HepG2 (cell line): ENCODE measurements around the gene CELSR3. TPM values are rescaled to one million over a fixed set of nuclear protein-coding genes. Genes with fewer than 3 reads are reported as not detected.

Experiments
- BCL6 ChIP-seq: IDR thresholded peaks from 2 replicates; pipeline ENCODE4 v1.6.1; 2016; ENCODE audit warnings: missing genetic modification reagents, missing compliant biosample characterization
- ELF4 ChIP-seq: sonication (generic); formaldehyde crosslinking; IDR thresholded peaks from 2 replicates; pipeline ENCODE4 v1.5.0; 2020; ENCODE audit warnings: missing genetic modification reagents, mild to moderate bottlenecking, moderate library complexity, borderline replicate concordance
- HOXA3 ChIP-seq: sonication (generic); formaldehyde crosslinking; IDR thresholded peaks from 2 replicates; pipeline ENCODE4 v1.5.0; 2020; ENCODE audit warnings: missing genetic modification reagents
- KDM4B ChIP-seq: sonication (generic); formaldehyde crosslinking; IDR thresholded peaks from 2 replicates; pipeline ENCODE4 v1.4.0; 2020; ENCODE audit warnings: missing genetic modification reagents
- MBD4 ChIP-seq: IDR thresholded peaks from 2 replicates; pipeline ENCODE4 v1.6.1; 2012; ENCODE audit warnings: low read length, inconsistent platforms, borderline replicate concordance
- MBNL3 ChIP-seq: fragments of 250-450 bp; sonication (Bioruptor Pico); conservative IDR thresholded peaks from 2 replicates; pipeline ENCODE4 v1.8.0; 2022; ENCODE audit warnings: mild to moderate bottlenecking, inconsistent platforms
- NONO ChIP-seq, 2 experiments: fragments of 450-650 bp in 1 of 2; sonication (generic) in 1 of 2; formaldehyde crosslinking in 1 of 2; IDR thresholded peaks in 1 of 2; conservative IDR thresholded peaks in 1 of 2; 2 replicates each; pipeline versions ENCODE4 v1.6.1 to v1.8.0; 2017 to 2022; ENCODE audit warnings: mild to moderate bottlenecking in 1 of 2, missing genetic modification reagents in 1 of 2, moderate library complexity in 1 of 2
- PAF1 ChIP-seq: IDR thresholded peaks from 2 replicates; pipeline ENCODE4 v1.6.1; 2016; ENCODE audit warnings: missing genetic modification reagents, missing compliant biosample characterization
- RAD51 ChIP-seq: fragments of 450-650 bp; IDR thresholded peaks from 2 replicates; pipeline ENCODE4 v1.6.1; 2016; ENCODE audit warnings: borderline replicate concordance
- RFX3 ChIP-seq: IDR thresholded peaks from 2 replicates; pipeline ENCODE4 v1.6.1; 2016; ENCODE audit warnings: missing biosample characterization, missing genetic modification reagents
- SAFB2 ChIP-seq: sonication (generic); formaldehyde crosslinking; IDR thresholded peaks from 2 replicates; pipeline ENCODE4 v1.5.1; 2020; ENCODE audit warnings: missing genetic modification reagents, low read depth, mild to moderate bottlenecking, borderline replicate concordance
- TBP ChIP-seq: sonication (generic); formaldehyde crosslinking; IDR thresholded peaks from 2 replicates; pipeline ENCODE4 v1.5.0; 2020; ENCODE audit warnings: missing genetic modification reagents
- TSC22D2 ChIP-seq: sonication (generic); formaldehyde crosslinking; IDR thresholded peaks from 2 replicates; pipeline ENCODE4 v1.5.1; 2020; ENCODE audit warnings: missing genetic modification reagents, mild to moderate bottlenecking, borderline replicate concordance
- ZBTB42 ChIP-seq: sonication (generic); formaldehyde crosslinking; IDR thresholded peaks from 2 replicates; pipeline ENCODE4 v1.5.0; 2020; ENCODE audit warnings: mild to moderate bottlenecking, missing genetic modification reagents
- ZC3H4 ChIP-seq: sonication (generic); formaldehyde crosslinking; IDR thresholded peaks from 2 replicates; pipeline ENCODE4 v1.4.0; 2020; ENCODE audit warnings: missing genetic modification reagents, borderline replicate concordance
- ZKSCAN1 ChIP-seq: fragments of 150-350 bp; IDR thresholded peaks from 2 replicates; pipeline ENCODE4 v1.6.1; 2014; ENCODE audit warnings: low read length
- ZNF232 ChIP-seq: sonication (generic); formaldehyde crosslinking; IDR thresholded peaks from 2 replicates; pipeline ENCODE4 v1.4.0; 2020; ENCODE audit warnings: missing genetic modification reagents, borderline replicate concordance
- ZNF264 ChIP-seq: sonication (generic); formaldehyde crosslinking; IDR thresholded peaks from 2 replicates; pipeline ENCODE4 v1.4.0; 2020; ENCODE audit warnings: missing genetic modification reagents
- ZNF276 ChIP-seq: sonication (generic); formaldehyde crosslinking; IDR thresholded peaks from 2 replicates; pipeline ENCODE4 v1.4.0; 2020; ENCODE audit warnings: mild to moderate bottlenecking, low read depth, missing genetic modification reagents
- ZNF431 ChIP-seq: sonication (generic); formaldehyde crosslinking; IDR thresholded peaks from 2 replicates; pipeline ENCODE4 v1.9.0; 2022; ENCODE audit warnings: missing genetic modification reagents, low read depth, mild to moderate bottlenecking, borderline replicate concordance
- ZNF724P ChIP-seq: sonication (generic); formaldehyde crosslinking; IDR thresholded peaks from 2 replicates; pipeline ENCODE4 v1.8.0; 2022; ENCODE audit warnings: missing genetic modification reagents, borderline replicate concordance
- ZNF747 ChIP-seq: sonication (generic); formaldehyde crosslinking; IDR thresholded peaks from 2 replicates; pipeline ENCODE4 v1.8.1; 2023; ENCODE audit warnings: missing genetic modification reagents, mild to moderate bottlenecking, borderline replicate concordance
- ZSCAN29 ChIP-seq: sonication (generic); formaldehyde crosslinking; conservative IDR thresholded peaks from 2 replicates; pipeline ENCODE4 v1.4.0; 2020; ENCODE audit warnings: mild to moderate bottlenecking, missing genetic modification reagents
- polyA plus RNA-seq, 8 experiments: library from polyadenylated mRNA; depleted of rRNA in 3 of 8; stranded (reverse) in 7 of 8; unstranded in 1 of 8; fragments of >200 nt; fragmentation: Illumina TruSeq in 4 of 8; extraction: Trizol in 4 of 8; gene quantifications; 2 replicates each; pipeline versions ENCODE4 v1.2.1 to v1.2.3, GENCODE V29; 2011 to 2016; ENCODE audit warnings: low read depth in 4 of 8, missing spikeins in 1 of 8, mixed read lengths in 1 of 8; ENCODE audit not compliant: insufficient read depth in 1 of 8
- total RNA-seq, 5 experiments: library from RNA; depleted of rRNA; stranded (reverse); fragments of >200 nt; fragmentation: Illumina TruSeq; extraction: Trizol; gene quantifications; 2 replicates each; pipeline ENCODE4 v1.2.3, GENCODE V29; 2016; ENCODE audit warnings: low read depth in 1 of 5
- TF ChIP-seq, protein P1 (sequence below): sonication (generic); formaldehyde crosslinking; IDR thresholded peaks from 2 replicates; pipeline ENCODE4 v1.4.0; 2020; ENCODE audit warnings: missing genetic modification reagents, borderline replicate concordance
- TF ChIP-seq, protein P2 (sequence below): sonication (generic); formaldehyde crosslinking; IDR thresholded peaks from 2 replicates; pipeline ENCODE4 v1.4.0; 2020; ENCODE audit warnings: mild to moderate bottlenecking, missing genetic modification reagents

CELSR3 gene
- total and polyA plus RNA-seq, 2 of the 13 experiments (the other 11 are each of a cell fraction or from before 2014, with no cell fraction given) = 5.4 to 6.7 TPM

DNA sequence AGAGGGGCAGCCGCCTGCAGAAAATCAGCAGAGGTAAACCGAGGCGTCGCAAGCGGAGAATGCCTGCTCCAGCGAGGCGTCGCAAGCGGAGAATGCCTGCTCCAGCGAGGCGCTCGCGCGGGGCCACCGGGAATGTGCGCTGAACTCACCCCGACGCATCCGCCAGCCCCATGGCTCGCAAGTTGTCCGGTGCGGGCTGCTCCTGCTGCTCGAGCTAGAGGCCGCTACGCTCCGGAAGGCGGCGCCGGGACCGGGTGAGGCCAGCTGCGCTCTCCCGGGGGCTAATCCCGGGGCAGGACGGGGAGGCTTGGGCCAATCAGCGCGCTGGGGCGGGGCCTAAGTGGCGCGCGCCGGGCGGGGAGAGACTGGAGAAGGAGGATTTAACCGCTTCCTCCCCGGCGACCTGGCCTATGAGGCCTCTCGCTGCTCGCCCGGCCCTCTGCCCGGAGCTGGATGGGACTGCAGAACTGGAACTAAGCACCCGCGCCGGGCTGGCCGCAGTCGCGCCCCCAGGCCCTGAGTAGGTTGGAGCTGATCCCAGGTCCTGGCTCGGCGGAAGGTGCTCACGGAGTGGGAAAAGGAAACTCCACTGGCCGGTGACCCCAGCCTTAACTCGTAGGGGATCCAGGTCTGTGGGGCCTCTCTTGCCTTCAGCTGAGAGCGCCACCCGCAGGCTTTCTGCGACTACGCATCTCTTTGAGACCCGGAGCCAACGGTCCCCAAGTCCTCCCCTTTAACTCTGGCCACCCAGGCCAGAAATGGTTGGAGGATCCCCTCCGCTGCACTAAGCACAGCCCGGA lies 27.3 kb downstream of the CELSR3 start, which contains the start of gene SLC26A6 (continued):
- TF ChIP-seq RAD51 (no peak), ZKSCAN1 (no peak), ZC3H4 (CRISPR knock-in tag) (no peak), PAF1 (no peak), SAFB2 (peak; percentile 34; the same call in 1 of the 2 replicates), ZNF724P (CRISPR knock-in tag) (0 out of 2 replicates have a peak, but pooled peaks have one; percentile 84), NONO (IDR thresholded peaks at IDR 0.05) (no peak), NONO (CRISPR knock-in tag; conservative IDR thresholded peaks at IDR 0.05) (peak; percentile 93), ZSCAN29 (no peak), MBNL3 (CRISPR knock-in tag) (no peak), ZNF431 (CRISPR knock-in tag) (no peak; the same call in 1 of the 2 replicates), TSC22D2 (CRISPR knock-in tag) (no peak), MBD4 (no peak), ZNF276 (0 out of 2 replicates have a peak, but pooled peaks have one; percentile 24), HOXA3 (CRISPR knock-in tag) (no peak), RFX3 (no peak), ZNF232 (CRISPR knock-in tag) (no peak), TBP (CRISPR knock-in tag) (no peak), KDM4B (CRISPR knock-in tag) (peak; percentile 95), ZNF747 (CRISPR knock-in tag) (no peak; the same call in 1 of the 2 replicates), ZBTB42 (no peak; the same call in 1 of the 2 replicates), BCL6 (CRISPR knock-in tag) (peak; percentile 33), ZNF264 (peak; percentile 52; the same call in 1 of the 2 replicates), ELF4 (CRISPR knock-in tag) (no peak)
- TF ChIP-seq, protein P1, sequence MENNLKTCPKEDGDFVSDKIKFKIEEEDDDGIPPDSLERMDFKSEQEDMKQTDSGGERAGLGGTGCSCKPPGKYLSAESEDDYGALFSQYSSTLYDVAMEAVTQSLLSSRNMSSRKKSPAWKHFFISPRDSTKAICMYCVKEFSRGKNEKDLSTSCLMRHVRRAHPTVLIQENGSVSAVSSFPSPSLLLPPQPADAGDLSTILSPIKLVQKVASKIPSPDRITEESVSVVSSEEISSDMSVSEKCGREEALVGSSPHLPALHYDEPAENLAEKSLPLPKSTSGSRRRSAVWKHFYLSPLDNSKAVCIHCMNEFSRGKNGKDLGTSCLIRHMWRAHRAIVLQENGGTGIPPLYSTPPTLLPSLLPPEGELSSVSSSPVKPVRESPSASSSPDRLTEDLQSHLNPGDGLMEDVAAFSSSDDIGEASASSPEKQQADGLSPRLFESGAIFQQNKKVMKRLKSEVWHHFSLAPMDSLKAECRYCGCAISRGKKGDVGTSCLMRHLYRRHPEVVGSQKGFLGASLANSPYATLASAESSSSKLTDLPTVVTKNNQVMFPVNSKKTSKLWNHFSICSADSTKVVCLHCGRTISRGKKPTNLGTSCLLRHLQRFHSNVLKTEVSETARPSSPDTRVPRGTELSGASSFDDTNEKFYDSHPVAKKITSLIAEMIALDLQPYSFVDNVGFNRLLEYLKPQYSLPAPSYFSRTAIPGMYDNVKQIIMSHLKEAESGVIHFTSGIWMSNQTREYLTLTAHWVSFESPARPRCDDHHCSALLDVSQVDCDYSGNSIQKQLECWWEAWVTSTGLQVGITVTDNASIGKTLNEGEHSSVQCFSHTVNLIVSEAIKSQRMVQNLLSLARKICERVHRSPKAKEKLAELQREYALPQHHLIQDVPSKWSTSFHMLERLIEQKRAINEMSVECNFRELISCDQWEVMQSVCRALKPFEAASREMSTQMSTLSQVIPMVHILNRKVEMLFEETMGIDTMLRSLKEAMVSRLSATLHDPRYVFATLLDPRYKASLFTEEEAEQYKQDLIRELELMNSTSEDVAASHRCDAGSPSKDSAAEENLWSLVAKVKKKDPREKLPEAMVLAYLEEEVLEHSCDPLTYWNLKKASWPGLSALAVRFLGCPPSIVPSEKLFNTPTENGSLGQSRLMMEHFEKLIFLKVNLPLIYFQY (CRISPR knock-in tag) = no peak; the same call in 1 of the 2 replicates
- TF ChIP-seq, protein P2, sequence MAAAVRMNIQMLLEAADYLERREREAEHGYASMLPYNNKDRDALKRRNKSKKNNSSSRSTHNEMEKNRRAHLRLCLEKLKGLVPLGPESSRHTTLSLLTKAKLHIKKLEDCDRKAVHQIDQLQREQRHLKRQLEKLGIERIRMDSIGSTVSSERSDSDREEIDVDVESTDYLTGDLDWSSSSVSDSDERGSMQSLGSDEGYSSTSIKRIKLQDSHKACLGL = peak; percentile 95
